Measurements from ENCODE around the gene PI4KB. TPM values are rescaled to one million over a fixed set of nuclear protein-coding genes. Genes with fewer than 3 reads are reported as not detected.

The PI4KB gene
- total and polyA plus RNA-seq, 9 of the 15 experiments (the other 6 are each of a cell fraction or from before 2014, with no cell fraction given) = 3.1 to 65.4 (median 45.1) TPM

GRCh38 chr1:151327903-151328674 lies 873 bp upstream of the PI4KB start (continued):
- no peak for TF ChIP-seq E4F1 (CRISPR knock-in tag; IDR thresholded peaks at IDR 0.05; ENCODE audit: borderline replicate concordance)
- TF ChIP-seq MYC (IDR thresholded peaks at IDR 0.05; ENCODE audit: low read depth, low read length) = peak; percentile 23; the same call in 1 of the 2 replicates
- no peak for TF ChIP-seq MYC (CRISPR knock-in tag; IDR thresholded peaks at IDR 0.05; ENCODE audit: borderline replicate concordance, low read depth)
- peak; percentile 41; the same call in 1 of the 2 replicates for TF ChIP-seq EP400 (IDR thresholded peaks at IDR 0.05)
- no peak for TF ChIP-seq NCOA6 (IDR thresholded peaks at IDR 0.05)
- no peak for TF ChIP-seq ZNF518B (CRISPR knock-in tag; IDR thresholded peaks at IDR 0.05)
- TF ChIP-seq HMG20B (CRISPR knock-in tag; IDR thresholded peaks at IDR 0.05) = no peak
- TF ChIP-seq POLR2AphosphoS2 (IDR thresholded peaks at IDR 0.05; ENCODE audit: low read length) = no peak
- TF ChIP-seq ZNF395 (CRISPR knock-in tag; IDR thresholded peaks at IDR 0.05) = no peak
- 0 out of 2 replicates have a peak, but pooled peaks have one; percentile 44 for TF ChIP-seq DMBX1 (CRISPR knock-in tag; IDR thresholded peaks at IDR 0.05; ENCODE audit: borderline replicate concordance)
- peak; percentile 44 for TF ChIP-seq PRDM10 (IDR thresholded peaks at IDR 0.05; ENCODE audit: partially characterized antibody)
- no peak for TF ChIP-seq ZSCAN29 (IDR thresholded peaks at IDR 0.05)
- no peak for TF ChIP-seq HES1 (IDR thresholded peaks at IDR 0.05; ENCODE audit: low read depth)
